Thyroid gland (tissue), 4 donors: ENCODE data around the gene MEX3D.

Source experiments
- CTCF ChIP-seq, 6 experiments: fragments of 200-600 bp in 3 of 6; fragments of 450-650 bp in 3 of 6; sonication (generic) in 3 of 6; IDR thresholded peaks; one replicate each; pipeline ENCODE4 v1.5.1; 2016 to 2019; ENCODE audit warnings: antibody characterized with exemption in 6 of 6, mild to moderate bottlenecking in 2 of 6, inconsistent platforms in 1 of 6, moderate library complexity in 1 of 6
- POLR2A ChIP-seq, 2 donors: fragments of 450-650 bp; IDR thresholded peaks; one replicate each; pipeline ENCODE4 v1.6.1; 2017; ENCODE audit warnings: antibody characterized with exemption in 2 of 2, mild to moderate bottlenecking in 2 of 2, moderate library complexity in 1 of 2

- TF ChIP-seq CTCF (IDR thresholded peaks at IDR 0.05) = no peak
- no peak for TF ChIP-seq POLR2A (IDR thresholded peaks at IDR 0.05)
Measured at GRCh38 chr19:1577929-1578618, 9.9 kb upstream of the MEX3D start.
